Activated CD8-positive, alpha-beta memory T cell treated with anti-CD3 and anti-CD28 coated beads for 36 hours (primary cell): ENCODE measurements around the gene CDHR5. TPM values are rescaled to one million over a fixed set of nuclear protein-coding genes. Genes with fewer than 3 reads are reported as not detected.

Experiments
- CTCF ChIA-PET: fragments of 350-600 bp; sonication (Branson Sonifier 250); formaldehyde crosslinking; loops from one replicate; lab custom pipeline; 2021; ENCODE audit warnings: antibody characterized with exemption; lab: Charles Lee
- POLR2A ChIA-PET: fragments of 350-600 bp; sonication (Branson Sonifier 250); formaldehyde crosslinking; loops from one replicate; lab custom pipeline; 2021; ENCODE audit warnings: antibody characterized with exemption; lab: Charles Lee
- total RNA-seq, 2 experiments: library from RNA; stranded (reverse); gene quantifications; one replicate each; pipeline ENCODE4 v1.2.3, GENCODE V29; 2021

The CDHR5 gene
- total RNA-seq, 2 experiments from 2014 or later = not detected

DNA sequence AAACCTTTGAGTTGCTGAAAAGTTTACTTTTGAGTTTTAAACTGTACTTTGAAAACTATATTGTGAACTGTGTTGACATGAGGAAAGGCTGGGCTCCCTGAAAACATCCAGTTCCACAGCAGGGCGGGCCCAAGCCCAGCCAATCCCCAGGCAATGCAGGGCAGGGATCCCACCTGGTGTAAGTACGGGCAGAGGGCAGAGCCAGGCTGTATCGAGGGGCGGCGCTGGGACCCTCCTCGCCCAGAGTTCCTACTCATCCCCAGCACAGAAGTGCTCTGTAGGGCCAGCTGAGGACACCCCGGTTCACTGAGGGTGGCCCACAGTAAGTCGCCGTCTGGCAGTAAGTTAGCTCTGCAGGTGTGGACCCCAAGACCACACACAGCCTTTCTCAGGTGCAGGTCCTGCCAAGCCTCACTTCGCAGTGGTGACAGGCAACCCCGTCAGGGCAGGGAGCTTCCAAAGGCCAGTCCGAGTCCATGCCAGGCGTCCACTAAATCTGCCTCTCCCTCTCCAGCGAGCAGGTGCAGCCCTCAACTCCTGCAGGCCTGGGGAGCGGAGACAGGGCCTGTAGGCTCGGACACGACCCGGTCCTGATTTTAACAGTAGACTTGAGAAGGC is 57.6 kb downstream of the CDHR5 start:
- POLR2A ChIA-PET = interaction anchor here (1.1 to 1.2 kb wide), 2 partner anchors 31 to 45 kb away, joined by 3 to 4 read pairs; partner anchors contain the start of gene HRAS
- CTCF ChIA-PET = interaction anchor here (0.6 to 2.9 kb wide), 3 partner anchors 8 to 211 kb away, joined by 3 to 16 read pairs (median 3); no protein-coding TSS in a partner anchor

Other genes with a start within 250 kb of the CDHR5 start
- gene PKP3, start 230.7 kb downstream of the CDHR5 start, total RNA-seq = under 1 TPM in 1 of 2 experiments, not detected in 1; 0.50 TPM
- 10 to 100 TPM; 34.4 to 35.6 TPM for gene SIGIRR, start 210.0 kb downstream of the CDHR5 start, total RNA-seq
- gene ANO9, start 182.9 kb downstream of the CDHR5 start, total RNA-seq = 10 to 100 TPM; 21.9 to 22.0 TPM
- gene PTDSS2, start 174.7 kb downstream of the CDHR5 start, total RNA-seq = 10 to 100 TPM; 26.2 to 30.0 TPM
- gene RNH1, start 117.7 kb downstream of the CDHR5 start, total RNA-seq = 100 to 1,000 TPM; 120 TPM
- gene HRAS, start 89.4 kb downstream of the CDHR5 start, total RNA-seq = 10 to 100 TPM; 75.2 to 79.1 TPM
- gene LRRC56, start 87.4 kb downstream of the CDHR5 start, total RNA-seq = 1 to 10 TPM; 1.8 to 2.1 TPM
- under 1 TPM; 0.75 to 0.89 TPM for gene LMNTD2, start 64.2 kb downstream of the CDHR5 start, total RNA-seq
- gene RASSF7, start 64.0 kb downstream of the CDHR5 start, total RNA-seq = 10 to 100 TPM; 19.8 to 21.2 TPM
- gene PHRF1, start 48.5 kb downstream of the CDHR5 start, total RNA-seq = 10 to 100 TPM; 46.0 to 47.4 TPM
- gene IRF7, start 9.0 kb downstream of the CDHR5 start, total RNA-seq = 1 to 10 TPM; 7.6 to 9.5 TPM
- gene SCT, start 2.2 kb upstream of the CDHR5 start, total RNA-seq = not detected
- gene DRD4, start 12.3 kb upstream of the CDHR5 start, total RNA-seq = under 1 TPM; 0.29 to 0.30 TPM
- 10 to 100 TPM; 55.6 to 58.7 TPM for gene DEAF1, start 70.3 kb upstream of the CDHR5 start, total RNA-seq
- gene TMEM80, start 70.9 kb upstream of the CDHR5 start, total RNA-seq = 10 to 100 TPM in 1 of 2 experiments, 1 to 10 TPM in 1; 8.9 to 11.2 TPM
- 10 to 100 TPM; 12.6 to 14.3 TPM for gene EPS8L2, start 81.3 kb upstream of the CDHR5 start, total RNA-seq
- gene TALDO1, start 122.5 kb upstream of the CDHR5 start, total RNA-seq = 100 to 1,000 TPM; 270 to 286 TPM
- 10 to 100 TPM; 52.6 to 60.4 TPM for gene GATD1, start 152.5 kb upstream of the CDHR5 start, total RNA-seq
- gene CEND1, start 165.1 kb upstream of the CDHR5 start, total RNA-seq = 1 to 10 TPM; 1.3 to 1.4 TPM
- 10 to 100 TPM; 81.1 to 83.9 TPM for gene SLC25A22, start 173.3 kb upstream of the CDHR5 start, total RNA-seq
- 10 to 100 TPM; 32.7 TPM for gene PIDD1, start 180.3 kb upstream of the CDHR5 start, total RNA-seq
- gene RPLP2, start 185.0 kb upstream of the CDHR5 start, total RNA-seq = 1,000 to 10,000 TPM; 2,602 to 2,630 TPM
- 10 to 100 TPM; 38.5 to 44.3 TPM for gene PNPLA2, start 194.0 kb upstream of the CDHR5 start, total RNA-seq
- 1 to 10 TPM; 2.9 to 3.4 TPM for gene CRACR2B, start 203.0 kb upstream of the CDHR5 start, total RNA-seq
- gene CD151, start 208.0 kb upstream of the CDHR5 start, total RNA-seq = 10 to 100 TPM; 70.2 to 72.8 TPM
- 100 to 1,000 TPM; 150 to 151 TPM for gene POLR2L, start 217.6 kb upstream of the CDHR5 start, total RNA-seq
- gene TSPAN4, start 217.9 kb upstream of the CDHR5 start, total RNA-seq = 10 to 100 TPM in 1 of 2 experiments, 1 to 10 TPM in 1; 9.4 to 12.7 TPM